ENCODE measurements around the gene EGFLAM. TPM values are rescaled to one million over a fixed set of nuclear protein-coding genes. Genes with fewer than 3 reads are reported as not detected.

EGFLAM gene
- 37.6 TPM for total RNA-seq

- DNase-seq: peak; percentile 38
Observed at GRCh38 chr5:38258319-38259061, at the start of gene EGFLAM. TSS of gene EGFLAM (plus strand) at chr5:38258559. CDS start at chr5:38258755, 196 bp downstream.

DNA sequence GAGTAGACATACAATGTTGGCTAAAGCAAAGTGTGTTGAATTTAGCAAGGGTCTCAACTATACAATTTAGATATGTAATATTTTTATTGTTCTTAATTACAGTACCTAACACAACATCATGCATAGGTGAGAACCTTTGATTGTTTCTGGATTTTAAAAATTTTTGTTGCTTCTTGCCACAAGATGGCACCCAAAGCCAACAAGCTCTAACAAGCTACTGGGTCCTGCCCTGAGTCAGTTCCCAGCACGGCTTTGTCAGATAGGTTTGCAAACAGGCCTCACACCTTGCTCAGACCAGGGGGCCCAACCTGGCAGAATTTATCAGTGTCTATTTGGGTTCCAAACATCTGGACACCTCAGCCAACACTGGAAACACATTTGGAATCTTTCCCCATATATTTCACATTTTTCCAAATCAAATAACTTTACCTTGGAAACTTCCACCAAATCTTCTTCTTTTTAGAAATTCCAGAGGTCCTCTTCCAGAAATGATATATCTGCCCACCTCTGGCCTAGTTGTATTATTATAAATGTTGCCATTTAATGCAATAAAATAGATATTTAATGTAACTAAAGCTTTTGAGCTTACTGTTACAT lies 49.5 kb upstream of the EGFLAM start:
- DNase-seq: peak; percentile 54

GRCh38 chr5:38210676-38211353 lies 47.5 kb upstream of the EGFLAM start:
- no peak for DNase-seq

DNA sequence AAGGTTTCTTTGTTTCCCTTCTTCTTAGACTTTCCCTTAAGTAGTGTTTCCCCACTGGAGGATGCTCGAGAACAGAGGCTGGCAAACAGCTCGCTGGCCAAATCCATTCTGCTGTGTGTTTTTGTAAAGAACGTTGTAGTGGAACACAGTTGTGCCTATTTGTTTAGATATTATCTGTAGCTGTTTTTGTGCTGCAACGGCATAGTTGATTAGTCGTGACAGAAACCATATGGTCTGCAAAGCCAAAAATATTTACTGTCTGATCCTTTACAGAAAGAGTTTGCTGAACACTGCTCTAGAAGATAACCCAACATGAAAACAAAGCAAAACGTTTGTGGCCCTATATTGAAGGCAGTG lies 47.0 kb upstream of the EGFLAM start:
- DNase-seq: no peak

DNA sequence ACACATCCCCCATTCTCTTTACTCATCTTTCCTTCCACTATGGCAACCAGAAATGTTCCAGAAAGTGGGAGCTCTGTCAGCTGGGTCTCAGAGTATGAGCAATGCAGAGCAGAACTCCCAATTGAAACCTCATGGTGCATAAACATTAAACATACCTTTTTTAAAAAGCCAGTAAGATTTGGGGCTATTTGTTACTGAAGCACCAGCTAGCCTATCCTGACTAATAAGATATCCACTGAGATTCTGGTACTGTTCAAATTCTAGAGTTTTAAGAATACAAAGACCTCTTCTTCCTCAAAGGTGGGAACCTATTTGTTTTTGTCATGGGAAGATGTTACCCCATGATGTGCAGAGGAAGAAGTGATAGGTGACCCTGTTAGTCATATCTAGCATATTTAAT lies 46.1 kb upstream of the EGFLAM start:
- DNase-seq: no peak

DNA sequence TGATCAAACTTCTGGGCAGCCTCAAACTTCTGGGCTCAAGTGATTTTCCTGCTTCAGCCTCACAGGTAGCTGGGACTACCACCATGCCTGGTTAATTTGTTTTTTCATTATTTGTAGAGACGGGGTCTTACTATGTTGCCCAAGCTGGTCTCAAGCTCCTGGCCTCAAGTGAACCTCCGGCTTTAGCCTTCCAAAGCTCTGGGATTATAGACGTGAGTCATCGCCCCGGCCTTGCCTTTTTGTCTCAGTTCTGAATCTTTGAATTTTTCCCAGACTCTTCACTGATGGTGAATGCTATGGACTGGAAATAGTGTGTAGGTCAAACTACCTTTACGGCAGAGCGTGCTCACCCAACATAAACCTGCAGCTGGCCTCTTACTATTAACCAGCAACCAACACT lies 32.3 kb upstream of the EGFLAM start:
- no peak for DNase-seq

GRCh38 chr5:38228914-38229313 lies 29.4 kb upstream of the EGFLAM start:
- DNase-seq: no peak

DNA sequence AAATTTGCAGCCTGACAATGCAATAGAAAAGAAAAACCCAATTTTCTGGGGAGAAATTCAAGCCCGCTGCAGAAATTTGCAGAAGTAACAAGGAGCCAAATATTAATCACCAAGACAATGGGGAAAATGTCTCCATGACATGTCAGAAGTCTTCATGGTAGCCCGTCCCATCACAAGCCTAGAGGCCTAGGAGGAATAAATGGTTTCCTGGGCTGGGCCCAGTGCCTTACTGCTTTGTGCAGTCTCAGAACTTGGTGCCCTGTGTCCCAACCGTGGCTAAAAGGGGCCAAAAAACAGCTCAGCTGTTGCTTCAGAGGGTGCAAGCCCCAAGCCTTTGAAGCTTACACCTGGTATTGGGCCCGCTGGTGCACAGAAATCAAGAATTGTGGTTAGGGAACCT lies 23.6 kb upstream of the EGFLAM start:
- DNase-seq: no peak

DNA sequence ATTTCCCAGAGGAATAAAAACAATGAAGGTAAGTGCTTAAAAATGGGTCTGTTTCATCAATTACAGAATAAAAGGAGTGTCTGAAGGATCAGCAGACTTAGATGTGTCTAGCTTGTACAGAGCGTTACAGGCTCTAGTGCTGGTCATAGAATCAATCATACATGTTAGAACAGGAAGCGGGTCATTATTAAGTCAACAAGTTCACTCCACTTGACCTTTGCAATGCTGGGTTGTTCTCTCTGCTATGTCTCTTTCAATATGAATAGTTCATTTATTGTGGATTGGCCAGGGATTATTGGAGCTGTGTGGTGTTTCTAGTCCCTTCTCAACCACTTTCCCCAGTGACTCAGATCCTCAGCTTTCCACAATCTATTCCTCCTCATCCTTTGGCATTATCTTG lies 20.7 kb upstream of the EGFLAM start:
- no peak for DNase-seq

DNA sequence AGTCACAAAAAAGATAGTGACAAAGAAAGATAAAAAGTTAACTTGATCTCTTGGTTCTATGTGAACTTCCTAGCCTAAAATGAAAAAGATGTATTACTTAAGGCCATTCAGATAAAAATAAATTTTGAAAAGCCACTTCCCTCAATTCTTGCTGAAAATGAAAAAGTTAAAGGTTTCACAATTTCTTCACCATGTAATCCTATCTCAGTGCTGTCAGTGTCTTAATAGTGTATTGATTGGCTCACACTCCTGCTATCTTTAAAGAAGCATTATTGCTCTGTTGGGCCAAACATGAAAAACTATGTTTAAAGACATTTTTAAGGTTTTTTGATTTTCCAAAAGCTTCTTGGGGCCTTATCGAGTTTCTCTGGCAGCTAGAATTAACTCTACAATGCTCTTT lies 18.1 kb upstream of the EGFLAM start:
- DNase-seq: no peak

DNA sequence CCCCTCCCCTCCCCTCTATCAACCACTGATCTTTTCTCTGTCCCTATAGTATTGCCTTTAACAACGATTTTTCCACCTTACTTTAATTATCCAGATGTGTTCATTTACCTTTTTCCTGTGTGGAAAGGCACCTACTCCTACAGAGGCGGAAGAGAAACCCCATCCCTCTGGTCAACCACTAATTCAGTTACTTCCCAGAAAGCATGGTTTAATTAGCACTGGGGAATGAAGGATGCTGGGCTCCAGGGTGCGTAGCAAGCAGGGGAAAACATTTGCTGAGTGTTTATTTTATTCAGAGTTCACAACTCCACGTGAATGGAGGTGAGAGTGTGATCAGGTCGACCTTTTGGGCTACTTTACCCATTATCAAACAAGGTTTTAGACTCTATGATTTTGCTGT lies 16.7 kb upstream of the EGFLAM start:
- DNase-seq: no peak

DNA sequence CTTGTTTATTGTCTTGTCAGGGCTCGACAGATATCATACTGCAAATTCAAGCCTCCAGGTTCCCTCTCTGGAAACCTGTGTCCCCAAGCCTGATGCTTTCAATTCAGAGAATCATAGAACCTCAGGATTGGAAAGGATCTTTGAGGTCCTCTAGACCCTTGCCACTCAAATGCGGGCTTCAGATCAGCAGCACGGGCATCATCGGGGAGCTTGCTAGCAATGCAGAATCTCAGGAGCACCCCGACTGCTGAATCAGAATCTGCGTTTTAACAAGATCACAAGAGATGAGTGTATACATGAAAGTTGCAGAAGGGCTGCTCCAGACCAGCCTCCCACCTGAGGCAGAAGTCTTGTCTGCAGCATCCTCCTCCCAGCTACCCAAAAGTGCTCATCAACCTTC lies 13.1 kb upstream of the EGFLAM start:
- no peak for DNase-seq

DNA sequence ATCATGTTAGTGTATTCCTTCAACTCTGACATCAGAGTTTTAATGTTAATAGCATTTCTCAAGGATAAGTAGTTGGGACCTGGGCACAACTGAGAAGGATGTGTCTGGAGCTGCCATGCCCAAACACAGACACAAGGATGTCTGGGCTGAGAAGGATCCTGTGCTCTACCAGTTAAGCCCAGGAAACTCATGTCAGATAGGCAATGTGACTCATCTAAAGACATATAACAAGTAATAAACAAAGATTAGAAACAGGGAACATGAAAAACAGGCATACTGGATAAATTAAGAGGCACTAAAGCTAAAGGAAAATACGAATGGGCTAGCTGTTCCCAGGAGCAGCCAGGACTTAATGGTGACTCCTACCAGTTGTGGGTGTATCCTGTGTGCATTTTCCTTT lies 9.1 kb upstream of the EGFLAM start:
- DNase-seq: no peak

GRCh38 chr5:38249812-38250211 lies 8.5 kb upstream of the EGFLAM start:
- no peak for DNase-seq

DNA sequence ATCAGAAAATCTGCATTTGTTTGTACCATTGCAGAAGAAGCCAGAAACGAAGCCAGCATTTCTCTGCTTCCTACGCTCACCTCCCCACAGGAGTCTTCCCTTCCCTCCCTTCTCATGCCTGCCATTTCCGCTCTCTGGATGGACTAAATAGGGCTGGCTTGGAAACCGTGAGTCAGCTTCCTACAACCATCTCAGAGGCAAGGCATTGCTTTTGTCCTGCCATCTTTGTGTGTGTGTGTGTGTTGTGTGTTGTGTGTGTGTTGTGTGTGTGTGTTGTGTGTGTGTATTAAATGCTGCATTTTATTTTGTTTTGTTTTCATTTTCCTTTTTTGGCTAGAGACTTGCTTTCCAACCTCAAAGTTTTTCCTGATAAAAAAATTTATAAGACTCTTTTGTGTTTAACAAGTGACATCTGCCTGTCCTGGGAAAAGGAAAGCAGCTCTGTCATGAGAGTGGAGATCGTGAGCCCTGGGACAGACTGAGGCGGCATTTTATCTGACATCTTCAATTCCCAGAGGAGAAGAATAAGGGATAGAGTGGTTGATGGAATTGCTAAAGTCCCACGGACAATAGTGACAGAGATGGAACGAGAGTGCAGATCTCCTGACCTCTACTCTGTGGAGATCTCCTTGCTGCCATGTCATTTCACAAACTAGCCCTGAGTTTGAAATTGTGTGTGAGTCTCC lies 7.5 kb upstream of the EGFLAM start:
- DNase-seq: no peak

DNA sequence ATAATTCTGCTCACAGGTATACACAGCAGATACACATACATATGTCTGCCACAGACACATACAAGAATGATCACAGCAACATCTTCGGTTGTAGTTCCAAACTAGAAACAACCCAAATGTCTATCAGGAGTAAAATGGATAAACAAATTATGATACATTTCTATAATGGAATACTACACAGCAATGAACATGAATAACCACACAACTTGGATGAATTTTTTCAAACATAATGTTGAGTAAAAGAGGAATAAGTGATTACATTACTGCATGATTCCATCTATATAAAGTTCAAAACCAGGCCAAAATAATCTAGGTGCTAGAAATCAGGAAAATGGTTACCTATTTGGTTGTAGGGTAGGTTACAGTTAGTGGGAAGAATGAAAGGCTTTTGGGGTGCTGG lies 4.6 kb upstream of the EGFLAM start:
- DNase-seq: no peak

DNA sequence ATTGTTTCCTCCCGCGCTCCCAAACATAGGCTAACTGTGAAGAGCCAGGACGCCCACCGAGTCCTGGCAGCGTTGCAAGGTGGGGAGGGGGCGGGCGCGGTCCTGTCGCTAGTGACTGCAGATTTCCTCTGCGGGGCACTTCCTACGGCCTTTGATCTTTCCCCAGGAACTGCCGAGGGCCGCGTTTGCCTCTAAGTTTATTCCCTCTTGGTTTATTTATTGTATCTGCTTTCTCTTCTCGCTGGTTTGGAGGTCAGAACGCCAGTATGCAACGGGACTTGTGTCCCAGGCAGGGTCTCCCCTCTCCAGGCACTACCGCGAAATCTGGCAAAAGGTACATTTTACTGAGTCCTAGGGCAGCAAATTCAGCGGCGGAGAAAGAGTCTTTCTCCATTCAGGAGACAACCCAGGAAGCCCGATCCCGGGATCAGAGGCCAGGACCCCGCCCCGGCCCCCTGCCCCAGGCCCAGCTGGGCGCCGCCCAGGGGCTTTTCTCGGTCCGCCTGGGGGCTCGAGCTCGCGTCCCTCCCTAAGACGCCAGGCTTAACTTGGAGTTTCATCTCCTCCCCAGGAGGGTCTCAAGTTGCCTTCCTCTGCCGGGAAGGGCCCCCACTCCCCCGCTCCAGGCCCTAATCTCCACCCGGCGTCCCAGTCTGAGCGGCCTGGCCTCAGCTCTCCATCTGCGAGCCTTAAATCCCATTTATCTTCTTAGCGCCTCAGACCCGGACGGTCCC lies 884 bp upstream of the EGFLAM start:
- no peak for DNase-seq

- DNase-seq: no peak
Observed at GRCh38 chr5:38258042-38258318, 379 bp upstream of the EGFLAM start.

GRCh38 chr5:38259062-38259808 lies 876 bp downstream of the EGFLAM start:
- DNase-seq: no peak

- no peak for DNase-seq
Observed at GRCh38 chr5:38259809-38260160, 1.4 kb downstream of the EGFLAM start.

DNA sequence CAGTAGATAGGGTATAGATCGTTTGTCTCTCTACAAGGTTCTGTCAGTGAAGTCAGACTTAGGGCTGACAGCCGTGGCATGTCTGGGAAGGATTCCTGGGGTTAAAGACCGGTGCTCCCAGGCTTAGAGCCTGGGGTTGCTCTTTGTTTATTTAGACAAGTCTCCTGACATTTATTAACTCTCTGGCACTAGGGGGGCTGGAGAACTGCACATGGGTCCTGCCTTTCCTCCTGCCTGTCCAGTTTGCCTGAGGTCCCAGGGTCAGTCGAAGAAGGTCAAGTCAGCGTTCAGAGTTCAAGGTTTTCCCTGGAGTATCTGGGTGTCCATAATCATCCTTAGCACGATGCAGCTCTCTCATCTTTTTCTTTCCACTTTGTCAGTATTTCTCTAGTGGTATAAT lies 5.6 kb downstream of the EGFLAM start:
- no peak for DNase-seq

DNA sequence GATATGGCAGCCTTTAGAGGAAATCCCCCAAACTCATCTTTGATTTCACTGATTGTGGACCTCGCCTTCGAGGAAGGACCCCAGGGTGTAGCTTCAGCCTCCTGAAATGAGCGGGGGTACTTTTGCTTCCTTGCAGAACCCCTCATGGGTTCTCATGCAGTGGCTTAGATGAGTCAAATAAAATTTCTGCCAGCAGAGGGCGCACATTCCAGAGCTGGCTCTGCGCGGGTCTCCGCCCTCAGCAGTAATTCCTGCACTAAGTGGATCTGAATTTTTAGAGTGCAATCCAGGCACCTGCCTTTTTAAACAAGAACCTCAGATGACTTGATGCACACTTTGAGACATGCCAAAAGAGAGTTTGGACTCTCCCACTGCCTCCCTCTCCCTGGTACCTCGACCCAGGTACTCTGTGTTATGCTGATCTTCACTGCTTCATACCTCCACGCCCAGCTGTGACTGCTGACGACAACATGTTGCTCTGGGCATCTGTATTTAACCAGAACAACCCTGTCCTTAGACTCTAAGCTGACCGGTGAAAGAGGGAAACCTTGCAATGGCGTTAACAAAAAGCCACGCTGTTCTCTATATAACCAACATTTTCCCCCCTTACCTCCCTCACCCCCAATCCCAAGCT lies 7.3 kb downstream of the EGFLAM start:
- peak; percentile 83 for DNase-seq
